Ovary (tissue), 3 donors: ENCODE results near the gene TNK2.
"Not testable (repeated sequence)": the region's sequence is repeated elsewhere in the genome, so short reads cannot be mapped to it uniquely, and the experiment has no call there.

Experiments
- CTCF ChIP-seq, 3 donors: fragments of 450-650 bp in 2 of 3; fragments of 200-600 bp in 1 of 3; IDR thresholded peaks; one replicate each; pipeline versions ENCODE4 v1.5.1 to v1.8.0; 2016 to 2022; ENCODE audit warnings: antibody characterized with exemption in 3 of 3, mild to moderate bottlenecking in 1 of 3
- POLR2A ChIP-seq: fragments of 450-650 bp; IDR thresholded peaks from one replicate; pipeline ENCODE4 v1.6.1; 2017; ENCODE audit warnings: antibody characterized with exemption, mild to moderate bottlenecking, moderate library complexity
- donor health status: DM: no; HTN: no; CAD: no.

- TF ChIP-seq CTCF (IDR thresholded peaks at IDR 0.05); POLR2A: not testable (repeated sequence)
Measured at GRCh38 chr3:195862318-195862717, 46.0 kb downstream of the TNK2 start.
